ENCODE results near the gene A4GNT.
"Not testable (repeated sequence)": the region's sequence is repeated elsewhere in the genome, so short reads cannot be mapped to it uniquely, and the experiment has no call there.

The A4GNT gene

DNA sequence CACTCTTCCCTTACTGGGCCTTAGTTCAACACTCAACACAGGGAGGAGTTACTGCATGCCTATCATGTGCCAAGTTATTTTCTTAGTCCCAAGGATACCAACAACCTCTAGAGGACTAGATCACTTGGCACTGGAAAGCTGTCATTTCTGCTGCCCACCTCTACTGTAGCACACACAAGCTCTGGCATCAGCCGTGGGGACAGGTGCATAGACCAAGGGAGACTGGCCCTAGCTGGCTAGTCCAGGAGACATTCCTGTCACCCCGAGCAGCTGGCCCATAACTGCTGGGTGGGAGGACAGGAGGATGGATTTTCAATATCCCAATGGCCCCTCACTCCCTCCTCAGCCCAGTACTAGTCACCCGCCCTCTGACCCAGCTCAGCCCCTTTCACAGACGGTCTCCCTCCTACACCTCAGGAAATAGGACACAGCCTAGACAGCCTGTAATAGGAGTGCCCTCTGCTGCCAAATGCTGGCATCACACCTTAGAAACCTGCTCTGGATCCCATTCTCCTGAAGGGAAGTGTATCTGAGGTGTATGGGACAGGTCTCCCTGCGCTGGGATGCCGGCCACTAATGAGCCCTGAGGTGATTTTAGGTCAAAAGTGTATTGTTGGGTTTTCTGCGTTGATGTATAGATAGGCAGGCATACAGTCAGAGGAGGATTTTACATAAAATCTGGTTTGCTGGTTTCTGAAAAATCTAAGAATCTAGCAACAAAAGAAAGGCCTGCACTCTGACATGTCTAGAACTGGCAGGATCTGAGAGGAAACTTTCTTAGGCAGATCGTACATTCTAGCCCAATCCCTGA is 13.4 kb downstream of the A4GNT start:
- peak; percentile 49 for DNase-seq

DNA sequence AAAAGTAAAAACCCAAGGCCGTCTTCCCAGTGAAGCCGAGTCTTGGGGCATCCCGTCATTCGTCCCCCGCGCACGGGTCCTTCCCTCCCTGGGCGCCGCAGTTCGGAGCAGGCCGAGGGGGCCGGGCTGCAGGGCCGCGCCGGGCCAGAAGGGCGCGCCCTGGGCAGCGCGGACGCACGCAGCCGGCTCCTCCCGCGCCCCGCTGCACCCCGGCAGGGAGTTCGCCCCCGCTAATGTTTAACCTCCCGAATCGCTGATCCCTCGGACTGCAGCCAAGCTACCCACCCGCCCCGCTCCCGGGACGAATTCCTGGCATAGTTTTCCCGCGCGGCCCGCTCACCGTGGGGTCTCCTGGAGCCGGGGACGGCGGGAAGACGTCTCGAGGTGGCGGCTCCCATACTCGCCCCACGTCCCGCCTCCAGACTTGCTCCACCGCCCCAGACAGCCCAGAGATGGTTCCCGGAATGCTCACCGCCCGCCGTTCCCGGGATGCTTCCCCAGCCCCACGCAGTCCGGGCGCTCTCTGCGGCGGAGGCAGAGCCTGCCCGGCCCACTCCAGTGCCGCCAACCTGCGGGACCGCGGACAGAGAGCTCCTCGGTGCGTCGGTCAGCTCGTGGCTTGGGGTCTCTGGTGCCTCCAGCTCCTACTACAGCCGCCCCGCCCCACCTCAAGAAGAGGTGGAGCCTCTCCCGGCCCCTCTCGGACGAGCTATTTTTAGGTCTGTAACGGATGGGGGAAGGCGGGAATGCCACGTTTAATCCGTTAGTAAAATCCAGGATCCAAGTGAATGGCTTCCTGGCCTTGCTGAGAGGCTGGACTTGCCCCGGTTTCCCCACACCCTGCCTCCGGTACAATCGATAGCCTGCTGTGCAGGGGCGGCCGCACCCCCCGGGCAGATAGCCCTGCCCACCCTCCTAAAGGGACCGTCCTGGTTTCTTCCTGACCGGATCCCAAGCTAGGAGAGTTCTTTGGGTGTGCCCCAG is 16.9 kb downstream of the A4GNT start, which contains the start of gene DZIP1L:
TSS of gene DZIP1L (minus strand) at position 621 of the 984 bp plus-strand sequence. CDS start 11,637 bp downstream, outside the sequence.
- DNase-seq = peak; percentile 14

DNA sequence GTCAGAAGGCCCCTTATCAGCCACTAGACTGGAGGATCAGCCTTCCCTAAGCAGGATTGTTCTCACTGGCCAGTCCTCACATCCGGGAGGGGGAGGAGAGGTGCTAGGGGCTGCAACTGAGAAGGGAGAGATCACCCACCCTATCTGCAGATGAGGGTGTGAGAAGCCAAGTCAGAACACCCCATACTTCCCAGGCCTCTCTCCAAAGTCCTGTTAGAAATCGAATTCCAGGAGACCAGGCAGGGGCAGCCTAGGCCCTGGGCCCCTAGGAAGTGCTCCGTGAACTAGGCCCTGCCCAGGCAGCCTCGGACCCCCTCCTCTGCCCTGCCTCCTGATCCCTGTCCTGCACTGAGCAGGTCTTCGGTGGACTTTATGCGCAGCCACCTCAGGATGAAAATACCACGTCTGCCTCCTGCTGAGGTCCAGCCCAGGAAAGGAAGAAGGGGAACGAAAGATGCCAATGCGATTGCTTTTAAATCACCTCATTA is 17.7 kb downstream of the A4GNT start:
- no peak for DNase-seq

- DNase-seq = no peak
These were observed 18.9 kb downstream of the A4GNT start for GRCh38 chr3:138113326-138113725.

- DNase-seq = no peak
These were observed 19.8 kb downstream of the A4GNT start for GRCh38 chr3:138112362-138112761.

GRCh38 chr3:138105598-138105997 is 26.6 kb downstream of the A4GNT start:
- no peak for DNase-seq

GRCh38 chr3:138103466-138103865 is 28.7 kb downstream of the A4GNT start:
- no peak for DNase-seq

GRCh38 chr3:138101351-138101940 is 30.7 kb downstream of the A4GNT start:
- not testable (repeated sequence) for DNase-seq

- DNase-seq = no peak
These were observed 32.8 kb downstream of the A4GNT start for GRCh38 chr3:138099417-138099816.

GRCh38 chr3:138097192-138098172 is 34.7 kb downstream of the A4GNT start:
- DNase-seq = no peak

DNA sequence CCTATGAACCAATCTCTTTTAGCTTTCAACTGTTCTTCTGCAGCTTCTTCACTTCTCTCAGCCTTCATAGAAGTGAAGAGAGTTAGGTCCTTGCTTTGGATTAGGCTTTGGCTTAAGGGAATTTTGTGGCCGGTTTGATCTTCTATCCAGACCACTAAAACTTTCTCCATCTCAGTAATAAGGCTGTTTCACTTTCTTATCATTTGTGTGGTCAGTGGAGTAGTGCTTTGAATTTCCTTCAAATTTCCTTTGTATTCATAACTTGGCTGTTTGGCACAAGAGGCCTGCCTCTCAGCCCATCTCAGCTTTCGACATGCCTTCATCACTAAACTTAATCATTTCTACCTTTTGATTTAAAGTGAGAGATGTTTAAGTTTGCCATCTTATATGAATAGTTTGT is 38.5 kb downstream of the A4GNT start:
- no peak for DNase-seq

GRCh38 chr3:138092023-138092422 is 40.2 kb downstream of the A4GNT start:
- no peak for DNase-seq

- no peak for DNase-seq
These were observed 43.1 kb downstream of the A4GNT start for GRCh38 chr3:138089091-138089490.

GRCh38 chr3:138085745-138086144 is 46.4 kb downstream of the A4GNT start:
- DNase-seq = not testable (repeated sequence)

GRCh38 chr3:138084196-138084595 is 48.0 kb downstream of the A4GNT start:
- no peak for DNase-seq

DNA sequence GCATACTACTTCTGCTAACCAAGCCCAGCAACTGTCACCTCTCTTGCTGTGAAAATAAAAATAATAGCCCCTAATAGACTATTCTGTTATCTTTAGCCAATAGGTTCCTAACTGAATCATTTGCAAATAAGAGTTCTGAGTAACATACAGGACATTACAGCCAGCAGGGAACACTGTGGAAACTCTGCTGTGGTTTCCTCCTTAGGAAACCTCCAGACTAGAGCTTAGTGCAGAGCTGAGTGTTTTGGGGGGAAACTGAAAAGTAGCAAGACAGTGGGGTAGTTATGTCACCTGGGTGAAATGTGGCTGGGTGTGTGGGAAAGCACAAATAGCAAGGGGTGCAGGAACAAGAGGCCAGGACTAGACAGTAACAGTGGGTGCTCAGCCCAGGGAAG is 49.2 kb downstream of the A4GNT start:
- no peak for DNase-seq

GRCh38 chr3:138082085-138082991 is 49.9 kb downstream of the A4GNT start:
- DNase-seq = no peak

DNA sequence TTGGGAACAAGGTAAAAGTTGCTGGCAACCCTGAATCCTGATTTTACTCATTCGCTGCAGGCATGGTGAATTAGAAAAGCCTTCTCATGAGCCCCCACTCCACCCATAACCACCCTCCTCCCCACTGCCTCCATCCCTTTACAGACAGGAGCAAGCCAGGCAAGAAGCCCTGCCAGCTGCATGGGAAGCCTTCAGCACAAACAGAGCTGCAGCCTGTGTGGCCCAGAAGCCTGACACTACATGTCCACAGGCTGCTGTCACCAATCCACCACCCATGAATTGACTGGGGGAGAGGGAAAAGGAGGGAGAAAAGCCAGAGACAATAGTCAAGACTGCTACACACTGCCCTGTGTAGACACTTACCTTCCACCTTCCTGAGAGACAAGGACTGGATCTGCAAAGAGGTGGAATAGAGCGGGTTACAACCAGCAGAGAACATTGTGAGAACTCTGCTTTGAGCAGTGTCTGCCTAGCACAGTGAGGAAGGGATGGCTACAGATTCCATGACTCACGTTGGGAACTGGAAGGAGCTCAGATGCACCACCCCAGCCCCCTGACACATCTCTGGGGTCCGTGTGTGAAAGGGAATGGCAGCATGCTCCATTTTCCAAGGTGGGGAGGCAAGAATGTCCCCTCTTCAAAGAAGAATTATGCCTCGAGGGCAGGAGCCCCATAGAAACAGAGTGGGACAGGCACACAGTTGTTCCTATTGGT is 50.7 kb downstream of the A4GNT start:
- no peak for DNase-seq

- no peak for DNase-seq
These were observed 52.3 kb downstream of the A4GNT start for GRCh38 chr3:138079901-138080300.

DNA sequence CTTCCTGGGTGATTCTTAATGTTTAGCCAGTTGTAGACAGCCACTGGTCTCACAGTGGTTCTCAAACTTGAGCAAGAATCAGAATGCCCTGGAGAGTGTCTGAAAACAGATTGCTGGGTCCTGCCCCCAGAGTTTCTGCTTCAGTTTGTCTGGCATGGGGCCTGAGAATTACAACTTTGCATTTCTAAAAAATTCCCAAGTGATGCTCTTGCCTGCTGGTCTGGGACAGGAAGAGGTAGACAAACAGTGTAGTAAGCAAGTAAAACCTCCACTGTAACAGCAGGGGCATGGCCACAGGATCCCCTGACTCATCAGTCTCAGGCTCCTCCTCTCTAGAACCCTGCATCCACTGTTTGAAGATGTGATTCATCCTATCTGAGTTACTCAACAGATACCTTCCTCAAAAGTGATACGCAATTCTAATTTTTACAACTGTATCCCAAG is 53.3 kb downstream of the A4GNT start:
- DNase-seq = no peak

Data from CD4-positive, alpha-beta T cell treated with Interleukin-6 for 4 hours (primary cell).